ENCODE results near the gene SORBS2. TPM values are rescaled to one million over a fixed set of nuclear protein-coding genes. Genes with fewer than 3 reads are reported as not detected.

The SORBS2 gene
- total RNA-seq, 4 donors from 2014 or later = 640 to 1,569 (median 1,016) TPM

DNA sequence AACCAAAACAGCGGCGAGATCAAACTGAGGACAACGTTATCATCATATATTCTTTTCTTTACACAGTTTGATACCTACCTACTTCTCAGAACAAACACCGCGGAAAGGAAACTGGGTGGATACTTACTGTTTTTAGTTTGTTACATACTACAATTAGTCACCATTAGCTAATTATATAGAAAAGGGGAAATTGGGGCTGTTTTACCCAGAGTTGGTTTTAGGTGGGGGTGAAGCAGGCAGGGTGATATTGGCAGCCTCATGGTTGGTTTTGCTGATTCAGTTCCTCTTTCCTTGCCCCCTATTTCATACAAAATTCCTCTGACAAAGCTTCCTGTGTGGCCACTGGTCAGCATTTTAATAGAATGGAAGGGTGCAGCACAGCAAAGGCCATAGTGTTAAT lies 77.8 kb downstream of the SORBS2 start:
- H3K4me1 ChIP-seq = peaks cover 10 to 91% (median 34%) of the 10 kb centered on the region in 3 donors
- ATAC-seq = no peak
- 92 to 93% methylated on average over 5 of the region's 5 CpGs for WGBS, 2 donors (ENCODE audit: low coverage in 1 of 2)
- no peak overlapping the region for H3K4me3 ChIP-seq
- no peaks in the 10 kb centered on the region for H3K27me3 ChIP-seq
- H3K9me3 ChIP-seq = no peaks in the 10 kb centered on the region
- peak overlapping the region; percentile 79 to 87 (median 86) for H3K27ac ChIP-seq
- H3K36me3 ChIP-seq = no peaks in the 10 kb centered on the region
- TF ChIP-seq, protein P1, sequence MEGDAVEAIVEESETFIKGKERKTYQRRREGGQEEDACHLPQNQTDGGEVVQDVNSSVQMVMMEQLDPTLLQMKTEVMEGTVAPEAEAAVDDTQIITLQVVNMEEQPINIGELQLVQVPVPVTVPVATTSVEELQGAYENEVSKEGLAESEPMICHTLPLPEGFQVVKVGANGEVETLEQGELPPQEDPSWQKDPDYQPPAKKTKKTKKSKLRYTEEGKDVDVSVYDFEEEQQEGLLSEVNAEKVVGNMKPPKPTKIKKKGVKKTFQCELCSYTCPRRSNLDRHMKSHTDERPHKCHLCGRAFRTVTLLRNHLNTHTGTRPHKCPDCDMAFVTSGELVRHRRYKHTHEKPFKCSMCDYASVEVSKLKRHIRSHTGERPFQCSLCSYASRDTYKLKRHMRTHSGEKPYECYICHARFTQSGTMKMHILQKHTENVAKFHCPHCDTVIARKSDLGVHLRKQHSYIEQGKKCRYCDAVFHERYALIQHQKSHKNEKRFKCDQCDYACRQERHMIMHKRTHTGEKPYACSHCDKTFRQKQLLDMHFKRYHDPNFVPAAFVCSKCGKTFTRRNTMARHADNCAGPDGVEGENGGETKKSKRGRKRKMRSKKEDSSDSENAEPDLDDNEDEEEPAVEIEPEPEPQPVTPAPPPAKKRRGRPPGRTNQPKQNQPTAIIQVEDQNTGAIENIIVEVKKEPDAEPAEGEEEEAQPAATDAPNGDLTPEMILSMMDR (IDR thresholded peaks at IDR 0.05) = no peak
- TF ChIP-seq POLR2A (IDR thresholded peaks at IDR 0.05) (no peak), EP300 (IDR thresholded peaks at IDR 0.05) (no peak), POLR2AphosphoS5 (IDR thresholded peaks at IDR 0.05) (no peak)

DNA sequence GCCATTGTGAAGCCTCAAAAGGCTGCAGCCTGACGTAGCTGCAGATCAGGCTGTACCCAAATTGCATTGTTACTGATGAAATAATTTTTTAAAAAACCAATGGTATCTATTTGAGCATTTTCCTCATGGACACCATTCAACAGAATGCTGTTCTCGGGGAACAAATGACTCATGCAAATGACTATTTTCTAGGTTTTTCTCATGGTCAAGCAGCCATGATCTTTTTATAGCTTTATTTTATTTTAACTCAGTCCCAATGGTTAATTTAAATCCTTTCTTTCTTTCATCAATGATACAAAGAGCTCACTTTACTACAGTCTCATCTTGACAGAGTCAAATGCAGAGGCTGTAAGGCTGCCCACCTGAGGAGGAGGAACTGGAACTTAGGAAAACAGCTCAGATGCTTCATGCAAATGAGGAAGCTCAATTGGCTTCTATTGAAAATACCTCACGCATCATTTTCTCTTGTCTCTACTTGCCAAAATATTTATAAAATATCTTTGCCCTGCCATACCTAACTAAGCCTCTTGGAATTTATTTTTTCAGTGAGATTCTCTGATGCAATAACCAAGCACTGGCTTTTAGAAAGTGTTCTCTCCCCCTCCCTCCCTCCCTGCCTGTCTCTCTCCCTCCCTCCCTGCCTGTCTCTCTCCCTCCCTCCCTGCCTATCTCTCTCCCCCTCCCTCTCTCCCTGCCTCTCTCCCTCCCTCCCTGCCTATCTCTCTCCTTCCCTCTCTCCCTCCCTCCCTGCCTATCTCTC lies 81.0 kb downstream of the SORBS2 start:
- Histone ChIP-seq H3K27ac (peak overlapping the region; percentile 68 to 87 (median 87)), H3K4me3 (no peak overlapping the region), H3K27me3 (no peaks in the 10 kb centered on the region), H3K9me3 (no peaks in the 10 kb centered on the region), H3K36me3 (no peaks in the 10 kb centered on the region), H3K4me1 (peaks cover 12 to 82% (median 13%) of the 10 kb centered on the region in 3 donors)
- TF ChIP-seq, protein P1 (IDR thresholded peaks at IDR 0.05) = peak in 3 of 4 experiments; percentile 29 to 48 (median 47)
- TF ChIP-seq EP300 (IDR thresholded peaks at IDR 0.05) (no peak), POLR2AphosphoS5 (IDR thresholded peaks at IDR 0.05) (peak; percentile 65), POLR2A (IDR thresholded peaks at IDR 0.05) (no peak)
- 41 to 44% methylated on average over 3 of the region's 3 CpGs for WGBS, 2 donors (ENCODE audit: low coverage in 1 of 2)
- peak; percentile 87 for ATAC-seq

DNA sequence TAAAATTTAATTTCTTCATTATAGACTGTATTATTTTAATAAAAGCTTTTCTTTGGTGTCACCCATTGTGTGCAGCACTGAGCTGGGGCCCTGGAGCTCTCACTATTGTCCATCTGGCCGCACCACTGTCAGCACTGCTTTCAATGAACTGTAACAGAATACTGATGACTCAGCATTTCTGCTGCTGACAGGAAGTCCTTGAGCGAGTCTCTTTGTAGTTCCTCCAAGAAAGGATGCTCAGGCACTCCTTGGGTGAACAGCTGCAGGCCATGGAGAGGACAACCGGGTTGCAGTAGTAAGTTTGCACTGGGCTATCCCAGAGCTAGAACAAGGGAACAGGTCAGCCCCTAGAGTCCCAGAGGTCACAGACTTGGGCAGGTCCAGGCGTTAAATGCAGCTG lies 81.6 kb downstream of the SORBS2 start:
- H3K4me3 ChIP-seq = no peak overlapping the region
- peaks cover 9 to 76% (median 12%) of the 10 kb centered on the region in 3 donors for H3K4me1 ChIP-seq
- ATAC-seq = peak; percentile 12
- 40 to 78% methylated on average over 1 of the region's 4 CpGs for WGBS, 2 donors (ENCODE audit: low coverage in 1 of 2)
- no peaks in the 10 kb centered on the region for H3K9me3 ChIP-seq
- peak overlapping the region; percentile 68 to 87 (median 87) for H3K27ac ChIP-seq
- TF ChIP-seq, protein P1 (IDR thresholded peaks at IDR 0.05) = no peak
- TF ChIP-seq EP300 (IDR thresholded peaks at IDR 0.05) (no peak), POLR2AphosphoS5 (IDR thresholded peaks at IDR 0.05) (no peak), POLR2A (IDR thresholded peaks at IDR 0.05) (no peak)
- no peaks in the 10 kb centered on the region for H3K27me3 ChIP-seq
- no peaks in the 10 kb centered on the region for H3K36me3 ChIP-seq

DNA sequence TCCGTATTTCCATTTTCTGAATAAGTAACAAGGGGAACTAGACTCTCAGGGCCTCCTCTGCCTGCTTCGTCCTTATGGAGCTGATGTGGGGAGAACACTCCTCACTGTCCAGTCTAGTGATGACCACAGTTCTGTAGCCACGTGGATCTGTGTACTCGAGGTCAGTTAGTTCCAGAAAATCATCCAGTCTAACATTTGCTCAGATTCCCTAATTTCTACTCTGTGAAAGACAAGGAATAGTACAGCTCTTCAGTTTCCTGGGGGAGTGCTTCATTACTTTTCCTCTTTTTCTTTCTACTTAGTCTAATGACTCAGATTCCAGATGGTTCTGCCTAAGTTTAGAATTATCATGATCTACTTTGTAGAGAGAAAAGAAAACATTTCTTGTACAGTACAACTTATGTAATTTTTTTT lies 82.6 kb downstream of the SORBS2 start:
- WGBS, 2 donors (ENCODE audit: low coverage in 1 of 2) = 42 to 48% methylated on average over 3 to 4 of the region's 4 CpGs
- H3K4me1 ChIP-seq = peaks cover 9 to 68% (median 12%) of the 10 kb centered on the region in 3 donors
- peak; percentile 13 for ATAC-seq

More for the DNA sequence above, 82.6 kb downstream of the SORBS2 start:
- TF ChIP-seq, protein P1 (IDR thresholded peaks at IDR 0.05) = no peak
- TF ChIP-seq POLR2AphosphoS5 (IDR thresholded peaks at IDR 0.05) = no peak
- H3K27me3 ChIP-seq = no peaks in the 10 kb centered on the region
- H3K9me3 ChIP-seq = no peaks in the 10 kb centered on the region
- peak overlapping the region; percentile 74 to 87 (median 84) for H3K27ac ChIP-seq
- H3K4me3 ChIP-seq = no peak overlapping the region
- no peaks in the 10 kb centered on the region for H3K36me3 ChIP-seq

Data from gastroesophageal sphincter (tissue), 4 donors.